Peyer's patch (tissue), 4 donors: ENCODE data around the gene ANO2. TPM values are rescaled to one million over a fixed set of nuclear protein-coding genes. Genes with fewer than 3 reads are reported as not detected.

ENCODE experiments used
- DNase-seq, 3 donors: peaks; one replicate each; pipeline ENCODE4 v3.0.0-alpha.2; 2017 to 2019
- H3K27ac ChIP-seq, 4 donors: fragments of 200-600 bp; sonication (generic); one replicate each; pipeline ENCODE4 v1.5.1; 2016 to 2019
- H3K27me3 ChIP-seq, 2 donors: fragments of 200-600 bp; sonication (generic); one replicate each; pipeline ENCODE4 v1.5.1; 2019
- H3K36me3 ChIP-seq, 3 donors: fragments of 200-600 bp; sonication (generic); one replicate each; pipeline ENCODE4 v1.5.1; 2016 to 2019
- H3K4me1 ChIP-seq, 4 donors: fragments of 200-600 bp; sonication (generic); one replicate each; pipeline ENCODE4 v1.5.1; 2016 to 2019
- H3K4me3 ChIP-seq, 4 donors: fragments of 200-600 bp; sonication (generic); 1 replicate in 3 of 4; 2 replicates in 1 of 4; pipeline ENCODE4 v1.5.1; 2016 to 2019; ENCODE audit warnings: mild to moderate bottlenecking in 1 of 4
- H3K9me3 ChIP-seq, 4 donors: fragments of 200-600 bp; sonication (generic); one replicate each; pipeline ENCODE4 v1.5.1; 2016 to 2019; ENCODE audit warnings: mild to moderate bottlenecking in 1 of 4
- POLR2A ChIP-seq, 2 donors: fragments of 450-650 bp; IDR thresholded peaks; one replicate each; pipeline ENCODE4 v1.5.1; 2017; ENCODE audit warnings: antibody characterized with exemption in 2 of 2, mild to moderate bottlenecking in 2 of 2, moderate library complexity in 2 of 2
- total RNA-seq, 4 donors: library from RNA; depleted of rRNA; stranded (reverse); fragments of >200 nt; gene quantifications; one replicate each; pipeline ENCODE4 v1.1.0, GENCODE V29; 2016
- TF ChIP-seq, protein P1 (sequence below), 6 experiments: fragments of 450-650 bp in 4 of 6; fragments of 200-600 bp in 2 of 6; sonication (generic) in 1 of 6; IDR thresholded peaks; one replicate each; pipeline ENCODE4 v1.5.1; 2017 to 2019; ENCODE audit warnings: antibody characterized with exemption in 6 of 6, mild to moderate bottlenecking in 3 of 6, moderate library complexity in 1 of 6

The ANO2 gene
- total RNA-seq, 4 donors from 2014 or later, result 0.53 to 23.9 (median 5.8) TPM

DNA sequence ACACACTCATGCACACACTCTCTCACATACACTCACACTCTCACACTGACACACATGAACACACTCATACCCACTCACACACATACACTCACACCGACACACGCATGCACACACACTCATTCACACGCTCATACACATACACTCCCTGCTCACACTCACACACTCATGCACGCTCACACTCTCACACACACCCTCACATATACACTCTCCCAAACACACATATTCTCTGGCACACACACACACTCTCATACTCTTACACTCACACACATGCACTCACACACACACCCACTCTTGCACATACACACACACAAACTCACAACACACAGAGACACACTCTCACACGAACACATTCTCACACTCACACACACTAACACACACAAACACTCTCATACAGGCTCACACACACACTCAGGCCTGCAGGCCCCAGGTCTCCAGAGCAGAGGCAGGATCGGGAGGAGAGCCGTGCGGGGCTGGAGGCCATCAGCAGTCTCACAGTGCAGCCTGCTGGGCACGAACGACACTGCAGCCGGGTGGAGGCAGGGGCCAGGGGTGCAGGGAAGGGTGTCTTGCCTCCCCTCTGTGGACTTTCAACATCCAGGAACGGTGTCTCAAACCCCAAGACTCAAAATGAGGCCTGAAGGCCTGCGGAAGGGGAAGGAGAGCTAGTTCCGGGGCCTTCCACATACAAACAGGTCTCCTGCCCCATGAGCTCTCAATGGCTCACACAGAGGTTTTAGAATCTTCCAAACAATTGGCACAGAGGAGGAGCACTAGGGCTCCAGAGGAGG is 148.7 kb downstream of the ANO2 start:
- Histone ChIP-seq H3K9me3 (no peaks in the 10 kb centered on the region), H3K4me1 (no peaks in the 10 kb centered on the region), H3K36me3 (no peaks in the 10 kb centered on the region), H3K4me3 (no peak overlapping the region), H3K27me3 (no peaks in the 10 kb centered on the region), H3K27ac (no peak overlapping the region)
- no peak for TF ChIP-seq POLR2A (IDR thresholded peaks at IDR 0.05)
- TF ChIP-seq, protein P1, sequence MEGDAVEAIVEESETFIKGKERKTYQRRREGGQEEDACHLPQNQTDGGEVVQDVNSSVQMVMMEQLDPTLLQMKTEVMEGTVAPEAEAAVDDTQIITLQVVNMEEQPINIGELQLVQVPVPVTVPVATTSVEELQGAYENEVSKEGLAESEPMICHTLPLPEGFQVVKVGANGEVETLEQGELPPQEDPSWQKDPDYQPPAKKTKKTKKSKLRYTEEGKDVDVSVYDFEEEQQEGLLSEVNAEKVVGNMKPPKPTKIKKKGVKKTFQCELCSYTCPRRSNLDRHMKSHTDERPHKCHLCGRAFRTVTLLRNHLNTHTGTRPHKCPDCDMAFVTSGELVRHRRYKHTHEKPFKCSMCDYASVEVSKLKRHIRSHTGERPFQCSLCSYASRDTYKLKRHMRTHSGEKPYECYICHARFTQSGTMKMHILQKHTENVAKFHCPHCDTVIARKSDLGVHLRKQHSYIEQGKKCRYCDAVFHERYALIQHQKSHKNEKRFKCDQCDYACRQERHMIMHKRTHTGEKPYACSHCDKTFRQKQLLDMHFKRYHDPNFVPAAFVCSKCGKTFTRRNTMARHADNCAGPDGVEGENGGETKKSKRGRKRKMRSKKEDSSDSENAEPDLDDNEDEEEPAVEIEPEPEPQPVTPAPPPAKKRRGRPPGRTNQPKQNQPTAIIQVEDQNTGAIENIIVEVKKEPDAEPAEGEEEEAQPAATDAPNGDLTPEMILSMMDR (IDR thresholded peaks at IDR 0.05), result peak in 5 of 6 experiments; percentile 25 to 89 (median 82)
- peak in 2 of 3 donors; percentile 50 to 74 for DNase-seq

DNA sequence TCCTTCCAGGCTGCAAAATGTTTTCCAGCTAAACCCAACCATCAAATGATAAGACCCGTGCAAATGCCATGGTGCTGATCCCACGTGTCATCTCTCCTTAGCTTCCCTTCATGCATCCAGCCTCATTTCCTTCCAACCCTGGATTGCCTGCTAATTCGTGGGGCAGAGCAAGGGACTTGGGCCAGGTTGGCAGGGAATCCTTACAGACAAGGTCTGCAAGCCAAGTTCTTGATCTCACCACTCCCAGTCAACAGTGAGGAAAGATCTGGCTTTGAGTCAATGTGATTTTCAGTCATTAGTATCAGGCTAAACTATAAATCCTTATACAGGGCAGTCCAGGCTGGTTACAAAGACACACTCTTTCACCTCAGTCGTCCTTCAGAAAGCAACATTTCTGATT is 150.9 kb downstream of the ANO2 start:
- TF ChIP-seq POLR2A (IDR thresholded peaks at IDR 0.05), result no peak
- TF ChIP-seq, protein P1 (IDR thresholded peaks at IDR 0.05), result no peak
- H3K4me1 ChIP-seq, result no peaks in the 10 kb centered on the region
- H3K27ac ChIP-seq, result no peak overlapping the region
- no peaks in the 10 kb centered on the region for H3K27me3 ChIP-seq
- no peaks in the 10 kb centered on the region for H3K9me3 ChIP-seq
- no peak for DNase-seq
- no peak overlapping the region for H3K4me3 ChIP-seq
- H3K36me3 ChIP-seq, result no peaks in the 10 kb centered on the region

DNA sequence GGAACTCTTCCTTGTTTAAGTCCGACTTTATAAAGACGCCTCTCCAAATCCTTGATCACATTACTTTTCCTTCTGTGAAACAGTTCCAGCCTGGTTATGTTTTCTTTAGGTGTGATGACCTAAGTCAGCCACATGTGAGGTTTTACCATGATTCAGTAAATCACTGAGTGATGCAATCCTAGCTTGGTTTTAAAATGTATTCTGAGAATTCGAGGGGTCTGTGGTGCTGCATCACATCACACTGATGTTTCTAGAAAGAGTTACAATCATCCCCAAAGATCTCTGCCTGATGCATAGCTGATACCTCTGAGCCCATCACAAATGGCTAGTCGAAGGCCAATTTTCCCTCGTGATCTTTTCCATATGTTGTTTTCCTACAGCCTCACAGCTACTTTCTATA is 152.7 kb downstream of the ANO2 start:
- H3K9me3 ChIP-seq, result no peaks in the 10 kb centered on the region
- no peak overlapping the region for H3K27ac ChIP-seq
- no peak for TF ChIP-seq POLR2A (IDR thresholded peaks at IDR 0.05)
- TF ChIP-seq, protein P1 (IDR thresholded peaks at IDR 0.05), result no peak
- no peaks in the 10 kb centered on the region for H3K27me3 ChIP-seq
- H3K4me3 ChIP-seq, result no peak overlapping the region
- no peak for DNase-seq
- no peaks in the 10 kb centered on the region for H3K4me1 ChIP-seq
- H3K36me3 ChIP-seq, result no peaks in the 10 kb centered on the region

DNA sequence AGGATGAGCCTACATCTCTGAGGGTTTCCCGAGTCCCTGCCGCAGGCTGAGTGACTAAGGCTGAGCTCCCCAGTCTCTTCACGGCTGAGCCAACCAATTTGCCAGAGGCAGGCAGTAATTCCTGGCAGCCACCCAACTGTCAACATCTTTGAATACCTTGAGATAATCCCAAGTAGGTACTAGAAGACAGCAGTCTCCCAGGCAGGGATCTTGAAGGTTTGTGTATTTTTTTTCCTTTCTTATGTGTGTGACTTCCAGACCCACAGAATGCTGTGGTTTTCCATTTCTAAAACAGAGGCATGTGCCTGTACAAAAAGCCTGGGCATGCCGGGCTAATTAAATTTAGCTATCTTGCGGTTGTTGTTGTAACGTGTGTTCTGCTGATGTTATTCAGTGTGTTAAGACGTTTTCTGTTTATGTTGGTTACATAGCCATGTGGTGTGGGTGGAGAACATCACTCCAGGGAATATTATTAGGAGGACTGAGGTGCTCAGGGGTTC is 155.5 kb downstream of the ANO2 start:
- no peak for DNase-seq
- H3K27me3 ChIP-seq, result no peaks in the 10 kb centered on the region
- no peak overlapping the region for H3K4me3 ChIP-seq
- H3K9me3 ChIP-seq, result no peaks in the 10 kb centered on the region
- no peak overlapping the region for H3K27ac ChIP-seq
- no peaks in the 10 kb centered on the region for H3K4me1 ChIP-seq
- no peak for TF ChIP-seq POLR2A (IDR thresholded peaks at IDR 0.05)
- TF ChIP-seq, protein P1 (IDR thresholded peaks at IDR 0.05), result no peak
- no peaks in the 10 kb centered on the region for H3K36me3 ChIP-seq

DNA sequence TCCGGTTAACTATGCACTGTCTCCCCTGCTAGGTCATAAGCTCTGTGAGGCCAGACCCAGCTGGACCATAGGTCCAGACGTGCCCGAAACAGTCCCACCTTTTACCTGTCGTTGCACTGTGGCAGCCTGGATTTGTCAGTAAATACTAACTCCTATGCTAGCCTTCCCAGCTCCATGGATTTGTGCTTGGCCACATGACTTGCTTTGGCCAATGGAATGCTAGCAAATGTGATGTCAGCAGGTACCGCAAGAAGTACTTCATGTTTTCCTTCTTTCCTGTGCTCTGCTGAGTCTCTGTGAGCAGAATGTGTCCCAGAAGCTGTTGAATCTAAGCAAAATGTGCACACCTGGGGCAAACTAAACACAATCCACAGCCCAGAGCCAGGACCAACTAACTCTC is 157.2 kb downstream of the ANO2 start:
- no peaks in the 10 kb centered on the region for H3K4me1 ChIP-seq
- no peaks in the 10 kb centered on the region for H3K36me3 ChIP-seq
- no peaks in the 10 kb centered on the region for H3K9me3 ChIP-seq
- H3K27me3 ChIP-seq, result no peaks in the 10 kb centered on the region
- TF ChIP-seq, protein P1 (IDR thresholded peaks at IDR 0.05), result no peak
- no peak for DNase-seq
- no peak overlapping the region for H3K4me3 ChIP-seq
- no peak overlapping the region for H3K27ac ChIP-seq
